IMR-90 (cell line): Measurements from ENCODE around the gene SLCO3A1. TPM values are rescaled to one million over a fixed set of nuclear protein-coding genes. Genes with fewer than 3 reads are reported as not detected.

Source experiments
- ATAC-seq: fragments of 200-7000 bp; cut with Tn5 transposase; 2 replicates; pipeline ENCODE4 v1.9.1; 2020; ENCODE audit warnings: low read depth, mild to moderate bottlenecking, moderate library complexity
- BruUV-seq: library from RNA; stranded (reverse); fragments of 400-500 nt; replicated peaks from 2 replicates; lab custom pipeline; 2021; lab: Mats Ljungman, UMichigan
- CTCF ChIA-PET: fragments of 300-600 bp; formaldehyde crosslinking; extraction: SDS; loops from one replicate; lab custom pipeline; 2021; ENCODE audit warnings: antibody characterized with exemption; lab: Yijun Ruan, JAX
- POLR2A ChIA-PET: fragments of 300-600 bp; sonication (Branson Sonifier 250); formaldehyde crosslinking; loops from one replicate; lab custom pipeline; 2022; ENCODE audit warnings: antibody characterized with exemption; ENCODE audit not compliant: unreplicated experiment; lab: Charles Lee
- DNase-seq: peaks from one replicate; pipeline ENCODE4 v3.0.0; 2013
- H2AFZ ChIP-seq: replicated peaks from 2 replicates; pipeline ENCODE3; 2013; ENCODE audit warnings: low read length, mild to moderate bottlenecking; ENCODE audit not compliant: poor library complexity
- H2AK5ac ChIP-seq: 2 replicates; pipeline ENCODE4 v1.6.1; 2013; ENCODE audit warnings: low read depth, low read length, inconsistent platforms
- H2AK9ac ChIP-seq: replicated peaks from 2 replicates; pipeline ENCODE3; 2013; ENCODE audit warnings: mild to moderate bottlenecking, low read depth, low read length, moderate library complexity; ENCODE audit not compliant: poor library complexity
- H2BK120ac ChIP-seq: 2 replicates; pipeline ENCODE4 v1.6.1; 2013; ENCODE audit warnings: low read depth, low read length, inconsistent platforms
- H2BK15ac ChIP-seq: 3 replicates; pipeline ENCODE4 v1.6.1; 2013; ENCODE audit warnings: low read depth, low read length, inconsistent platforms
- H2BK20ac ChIP-seq: 2 replicates; pipeline ENCODE4 v1.6.1; 2013; ENCODE audit warnings: low read depth, mild to moderate bottlenecking, inconsistent platforms, low read length, moderate library complexity
- H2BK5ac ChIP-seq: 2 replicates; pipeline ENCODE4 v1.6.1; 2013; ENCODE audit warnings: mild to moderate bottlenecking, low read depth, low read length, inconsistent platforms; ENCODE audit not compliant: poor library complexity, severe bottlenecking
- H3K14ac ChIP-seq: replicated peaks from 2 replicates; pipeline ENCODE4 v1.6.1; 2013; ENCODE audit warnings: low read depth, low read length, inconsistent platforms
- H3K18ac ChIP-seq: 2 replicates; pipeline ENCODE4 v1.6.1; 2013; ENCODE audit warnings: low read depth, low read length, control low read depth
- H3K23ac ChIP-seq: 2 replicates; pipeline ENCODE4 v1.6.1; 2013; ENCODE audit warnings: low read depth, low read length, inconsistent platforms
- H3K27ac ChIP-seq: 2 replicates; pipeline ENCODE4 v1.5.1; 2013; ENCODE audit warnings: mild to moderate bottlenecking, control low read depth, low read length; ENCODE audit not compliant: insufficient read depth
- H3K27me3 ChIP-seq: 2 replicates; pipeline ENCODE4 v1.6.1; 2013; ENCODE audit warnings: low read length; ENCODE audit not compliant: control insufficient read depth, insufficient read depth
- H3K36me3 ChIP-seq: 2 replicates; pipeline ENCODE4 v1.6.1; 2013; ENCODE audit warnings: low read length, mixed read lengths; ENCODE audit not compliant: control insufficient read depth, insufficient read depth
- H3K4ac ChIP-seq: 2 replicates; pipeline ENCODE4 v1.6.1; 2013; ENCODE audit warnings: low read depth, low read length, inconsistent platforms
- H3K4me1 ChIP-seq: 2 replicates; pipeline ENCODE4 v1.6.1; 2013; ENCODE audit warnings: low read length, mixed read lengths; ENCODE audit not compliant: control insufficient read depth, insufficient read depth
- H3K4me2 ChIP-seq: 2 replicates; pipeline ENCODE4 v1.6.1; 2013; ENCODE audit warnings: low read depth, mild to moderate bottlenecking, control low read depth, low read length, moderate library complexity
- H3K4me3 ChIP-seq: 2 replicates; pipeline ENCODE4 v1.5.1; 2013; ENCODE audit warnings: low read depth, mild to moderate bottlenecking, control low read depth, low read length, moderate library complexity; ENCODE audit not compliant: insufficient read depth
- H3K56ac ChIP-seq: 2 replicates; pipeline ENCODE4 v1.6.1; 2013; ENCODE audit warnings: low read length, inconsistent platforms; ENCODE audit not compliant: insufficient read depth; ENCODE audit errors: extremely low read depth
- H3K79me1 ChIP-seq, 2 experiments: 2 replicates each; pipeline ENCODE4 v1.6.1; 2013; ENCODE audit warnings: low read length in 2 of 2, inconsistent platforms in 1 of 2, low read depth in 1 of 2
- H3K9ac ChIP-seq: 2 replicates; pipeline ENCODE4 v1.6.1; 2013; ENCODE audit warnings: low read depth, low read length, control low read depth
- H3K9me1 ChIP-seq: 2 replicates; pipeline ENCODE4 v1.6.1; 2013; ENCODE audit warnings: low read length, inconsistent platforms; ENCODE audit not compliant: insufficient read depth
- H3K9me3 ChIP-seq: 2 replicates; pipeline ENCODE4 v1.6.1; 2013; ENCODE audit warnings: low read length; ENCODE audit not compliant: control insufficient read depth, insufficient read depth
- H4K20me1 ChIP-seq: 2 replicates; pipeline ENCODE4 v1.6.1; 2013; ENCODE audit warnings: low read length, inconsistent platforms; ENCODE audit not compliant: insufficient read depth
- H4K5ac ChIP-seq: 2 replicates; pipeline ENCODE4 v1.6.1; 2013; ENCODE audit warnings: mild to moderate bottlenecking, low read depth, low read length, control low read depth
- H4K8ac ChIP-seq, 2 experiments: 2 replicates each; pipeline ENCODE4 v1.6.1; 2013; ENCODE audit warnings: low read depth in 2 of 2, low read length in 2 of 2, control low read depth in 1 of 2, inconsistent platforms in 1 of 2
- H4K91ac ChIP-seq: 2 replicates; pipeline ENCODE4 v1.6.1; 2013; ENCODE audit warnings: low read depth, low read length, inconsistent platforms; ENCODE audit not compliant: insufficient read depth
- BHLHE40 ChIP-seq: fragments of 150-350 bp; IDR thresholded peaks from 2 replicates; pipeline ENCODE4 v1.6.1; 2016; ENCODE audit warnings: mild to moderate bottlenecking, low read depth, low read length
- CEBPB ChIP-seq: IDR thresholded peaks from 2 replicates; pipeline ENCODE4 v1.6.1; 2012; ENCODE audit warnings: low read depth, low read length, improper control_type of control experiment
- CHD1 ChIP-seq: IDR thresholded peaks from 2 replicates; pipeline ENCODE4 v1.6.1; 2012; ENCODE audit warnings: low read depth, low read length, improper control_type of control experiment
- FOS ChIP-seq: fragments of 150-350 bp; IDR thresholded peaks from 2 replicates; pipeline ENCODE4 v1.6.1; 2016; ENCODE audit warnings: low read depth, low read length
- MAFK ChIP-seq: IDR thresholded peaks from 2 replicates; pipeline ENCODE4 v1.6.1; 2012; ENCODE audit warnings: low read depth, low read length, improper control_type of control experiment
- MAZ ChIP-seq: IDR thresholded peaks from 2 replicates; pipeline ENCODE4 v1.6.1; 2012; ENCODE audit warnings: low read depth, mild to moderate bottlenecking, low read length, improper control_type of control experiment, moderate library complexity, borderline replicate concordance
- MXI1 ChIP-seq: IDR thresholded peaks from 2 replicates; pipeline ENCODE4 v1.6.1; 2012; ENCODE audit warnings: low read depth, mild to moderate bottlenecking, low read length, moderate library complexity, borderline replicate concordance
- NFE2L2 ChIP-seq: fragments of 150-350 bp; IDR thresholded peaks from 2 replicates; pipeline ENCODE4 v1.6.1; 2016; ENCODE audit warnings: low read depth, mild to moderate bottlenecking, low read length
- POLR2A ChIP-seq: IDR thresholded peaks from 2 replicates; pipeline ENCODE4 v1.6.1; 2012; ENCODE audit warnings: mild to moderate bottlenecking, low read depth, low read length
- RAD21 ChIP-seq: IDR thresholded peaks from 2 replicates; pipeline ENCODE4 v1.6.1; 2012; ENCODE audit warnings: low read length, improper control_type of control experiment
- RCOR1 ChIP-seq: IDR thresholded peaks from 2 replicates; pipeline ENCODE4 v1.6.1; 2012; ENCODE audit warnings: mild to moderate bottlenecking, low read length, improper control_type of control experiment; ENCODE audit not compliant: insufficient replicate concordance
- RFX5 ChIP-seq: IDR thresholded peaks from 2 replicates; pipeline ENCODE4 v1.8.0; 2012; ENCODE audit warnings: low read depth, mild to moderate bottlenecking, low read length, moderate library complexity
- SMC3 ChIP-seq: fragments of 150-350 bp; IDR thresholded peaks from 2 replicates; pipeline ENCODE4 v1.6.1; 2016; ENCODE audit warnings: low read depth, mild to moderate bottlenecking, antibody characterized with exemption, low read length, moderate library complexity
- WGBS, 2 experiments: methylation state at CpG; one replicate each; pipeline versions ENCODE4 v1.1.5 to v1.1.7; 2013; ENCODE audit warnings: missing lambda C conversion rate in 2 of 2; ENCODE audit not compliant: insufficient read length in 1 of 2; ENCODE audit errors: extremely low coverage in 2 of 2; 5-methylcytosine and 5-hydroxymethylcytosine counted together
- dilution Hi-C: fragments of 300-500 bp; cut with HindIII; formaldehyde crosslinking; loops from one replicate; pipeline ENCODE4 v1.14.3; 2018; ENCODE audit warnings: low sequenced_read_pairs; ENCODE audit not compliant: unreplicated experiment
- in situ Hi-C: fragments of 300-500 bp; cut with MboI; formaldehyde crosslinking; loops from 3 replicates; pipeline ENCODE4 v1.14.3; 2019; ENCODE audit warnings: low sequenced_read_pairs, inconsistent platforms, mixed read lengths
- intact Hi-C: fragments of 100-400 bp; cut with micrococcal nuclease; formaldehyde crosslinking; loops from 2 replicates; pipeline ENCODE4 v1.10.0; 2022
- polyA plus RNA-seq, 3 experiments: library from polyadenylated mRNA; depleted of rRNA; stranded (reverse); fragments of >200 nt; gene quantifications; 2 replicates each; pipeline ENCODE4 v1.2.3, GENCODE V29; 2012; ENCODE audit warnings: low replicate concordance in 1 of 3
- total RNA-seq: library from RNA; depleted of rRNA; stranded (reverse); fragments of >200 nt; gene quantifications from 2 replicates; pipeline ENCODE4 v1.2.3, GENCODE V29; 2012
- TF ChIP-seq, protein P1 (sequence below): fragments of 150-350 bp; IDR thresholded peaks from 2 replicates; pipeline ENCODE4 v1.6.1; 2016; ENCODE audit warnings: low read depth, mild to moderate bottlenecking, low read length, moderate library complexity, borderline replicate concordance
- TF ChIP-seq, protein P2 (sequence below): fragments of 150-350 bp; IDR thresholded peaks from 2 replicates; pipeline ENCODE4 v1.6.1; 2017; ENCODE audit warnings: mild to moderate bottlenecking, antibody characterized with exemption, low read length, low read depth
- TF ChIP-seq, protein P3 (sequence below): conservative IDR thresholded peaks from 2 replicates; pipeline ENCODE4 v1.5.1; 2012; ENCODE audit warnings: mild to moderate bottlenecking, low read depth, low read length, improper control_type of control experiment

The SLCO3A1 gene
- total and polyA plus RNA-seq, 2 of the 4 experiments (the other 2 are of a cell fraction): 4.7 to 8.1 TPM

DNA sequence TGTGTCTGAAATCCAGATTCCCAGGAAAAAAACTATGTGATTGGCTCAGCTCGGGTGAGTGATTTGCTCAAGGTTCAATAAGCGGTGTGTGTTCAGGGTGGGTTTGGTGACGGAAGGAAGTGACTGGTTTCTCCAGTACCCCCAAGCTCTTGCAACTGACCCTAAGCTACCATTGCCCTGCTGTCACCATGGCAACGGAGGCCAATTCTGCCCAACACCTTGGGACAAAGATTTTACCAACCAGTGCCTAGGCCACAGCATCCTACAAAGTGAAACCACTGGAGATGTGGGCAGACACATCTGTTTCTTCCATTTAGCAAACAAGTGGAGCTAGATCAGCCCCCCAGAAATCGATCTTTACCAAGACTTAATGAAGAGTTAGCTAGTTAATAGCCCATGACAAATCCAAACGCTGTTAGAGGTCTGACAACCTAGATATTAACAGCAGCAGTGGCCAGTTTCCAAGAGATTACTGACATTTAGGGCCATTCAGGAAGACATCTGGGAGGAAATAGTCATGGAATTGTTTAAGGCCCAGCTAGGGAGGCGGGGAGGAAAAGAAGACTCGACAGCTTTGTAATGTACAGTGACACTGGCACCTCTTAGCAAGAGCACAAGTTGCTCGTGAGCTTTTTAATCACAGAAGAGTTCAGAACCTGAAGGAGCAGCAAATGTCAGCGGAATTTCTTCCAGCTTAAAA, 195.9 kb downstream of the SLCO3A1 start:
- no peaks in the 10 kb centered on the region for H3K79me1 ChIP-seq
- H4K20me1 ChIP-seq: 0 out of 2 replicates have a peak, but pooled peaks cover 3% of the 10 kb centered on the region
- H2BK5ac ChIP-seq: no peak overlapping the region
- TF ChIP-seq RFX5 (no peak), CEBPB (no peak), BHLHE40 (no peak), NFE2L2 (no peak), MAZ (no peak), POLR2A (no peak), FOS (no peak), RAD21 (no peak), RCOR1 (no peak), CHD1 (no peak), SMC3 (no peak), MAFK (no peak), MXI1 (no peak)
- TF ChIP-seq, protein P1, sequence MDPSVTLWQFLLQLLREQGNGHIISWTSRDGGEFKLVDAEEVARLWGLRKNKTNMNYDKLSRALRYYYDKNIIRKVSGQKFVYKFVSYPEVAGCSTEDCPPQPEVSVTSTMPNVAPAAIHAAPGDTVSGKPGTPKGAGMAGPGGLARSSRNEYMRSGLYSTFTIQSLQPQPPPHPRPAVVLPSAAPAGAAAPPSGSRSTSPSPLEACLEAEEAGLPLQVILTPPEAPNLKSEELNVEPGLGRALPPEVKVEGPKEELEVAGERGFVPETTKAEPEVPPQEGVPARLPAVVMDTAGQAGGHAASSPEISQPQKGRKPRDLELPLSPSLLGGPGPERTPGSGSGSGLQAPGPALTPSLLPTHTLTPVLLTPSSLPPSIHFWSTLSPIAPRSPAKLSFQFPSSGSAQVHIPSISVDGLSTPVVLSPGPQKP: no peak
- TF ChIP-seq, protein P2, sequence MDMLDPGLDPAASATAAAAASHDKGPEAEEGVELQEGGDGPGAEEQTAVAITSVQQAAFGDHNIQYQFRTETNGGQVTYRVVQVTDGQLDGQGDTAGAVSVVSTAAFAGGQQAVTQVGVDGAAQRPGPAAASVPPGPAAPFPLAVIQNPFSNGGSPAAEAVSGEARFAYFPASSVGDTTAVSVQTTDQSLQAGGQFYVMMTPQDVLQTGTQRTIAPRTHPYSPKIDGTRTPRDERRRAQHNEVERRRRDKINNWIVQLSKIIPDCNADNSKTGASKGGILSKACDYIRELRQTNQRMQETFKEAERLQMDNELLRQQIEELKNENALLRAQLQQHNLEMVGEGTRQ: no peak
- TF ChIP-seq, protein P3, sequence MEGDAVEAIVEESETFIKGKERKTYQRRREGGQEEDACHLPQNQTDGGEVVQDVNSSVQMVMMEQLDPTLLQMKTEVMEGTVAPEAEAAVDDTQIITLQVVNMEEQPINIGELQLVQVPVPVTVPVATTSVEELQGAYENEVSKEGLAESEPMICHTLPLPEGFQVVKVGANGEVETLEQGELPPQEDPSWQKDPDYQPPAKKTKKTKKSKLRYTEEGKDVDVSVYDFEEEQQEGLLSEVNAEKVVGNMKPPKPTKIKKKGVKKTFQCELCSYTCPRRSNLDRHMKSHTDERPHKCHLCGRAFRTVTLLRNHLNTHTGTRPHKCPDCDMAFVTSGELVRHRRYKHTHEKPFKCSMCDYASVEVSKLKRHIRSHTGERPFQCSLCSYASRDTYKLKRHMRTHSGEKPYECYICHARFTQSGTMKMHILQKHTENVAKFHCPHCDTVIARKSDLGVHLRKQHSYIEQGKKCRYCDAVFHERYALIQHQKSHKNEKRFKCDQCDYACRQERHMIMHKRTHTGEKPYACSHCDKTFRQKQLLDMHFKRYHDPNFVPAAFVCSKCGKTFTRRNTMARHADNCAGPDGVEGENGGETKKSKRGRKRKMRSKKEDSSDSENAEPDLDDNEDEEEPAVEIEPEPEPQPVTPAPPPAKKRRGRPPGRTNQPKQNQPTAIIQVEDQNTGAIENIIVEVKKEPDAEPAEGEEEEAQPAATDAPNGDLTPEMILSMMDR: no peak
- H3K56ac ChIP-seq: no peak overlapping the region
- H3K9ac ChIP-seq: no peak overlapping the region
- intact Hi-C loops: no loop called here
- H2BK120ac ChIP-seq: no peak overlapping the region
- H4K91ac ChIP-seq: no peak overlapping the region
- WGBS, 2 experiments: 19% methylated on average over 4 of the region's 10 CpGs; no CpG with 5 or more reads in 1 of the 2 experiments
- no peaks in the 10 kb centered on the region for H3K9me1 ChIP-seq
- no peak overlapping the region for H3K23ac ChIP-seq
- H3K9me3 ChIP-seq: no peaks in the 10 kb centered on the region
- no peak overlapping the region for H3K14ac ChIP-seq
- no peak overlapping the region for H3K4ac ChIP-seq
- H3K18ac ChIP-seq: no peak overlapping the region
- no peaks in the 10 kb centered on the region for H3K27me3 ChIP-seq
- H2AK9ac ChIP-seq: no peak overlapping the region
- no peak overlapping the region for H3K4me3 ChIP-seq
- H3K4me2 ChIP-seq: no peak overlapping the region
- BruUV-seq: no TSS peak
- no peak overlapping the region for H4K5ac ChIP-seq
- POLR2A ChIA-PET: no interaction called here
- ATAC-seq: no peak
- no peak overlapping the region for H2BK20ac ChIP-seq
- H2AFZ ChIP-seq: no peak overlapping the region
- DNase-seq: no peak
- H4K8ac ChIP-seq: no peak overlapping the region
- H2BK15ac ChIP-seq: no peak overlapping the region
- in situ Hi-C loops: no loop called here
- CTCF ChIA-PET: no interaction called here
- H2AK5ac ChIP-seq: no peak overlapping the region
- H3K4me1 ChIP-seq: no peaks in the 10 kb centered on the region
- H3K36me3 ChIP-seq: no peaks in the 10 kb centered on the region
- H3K27ac ChIP-seq: no peak overlapping the region
- dilution Hi-C loops: no loop called here
